Measurements from ENCODE around the gene NOP14.

The NOP14 gene

DNA sequence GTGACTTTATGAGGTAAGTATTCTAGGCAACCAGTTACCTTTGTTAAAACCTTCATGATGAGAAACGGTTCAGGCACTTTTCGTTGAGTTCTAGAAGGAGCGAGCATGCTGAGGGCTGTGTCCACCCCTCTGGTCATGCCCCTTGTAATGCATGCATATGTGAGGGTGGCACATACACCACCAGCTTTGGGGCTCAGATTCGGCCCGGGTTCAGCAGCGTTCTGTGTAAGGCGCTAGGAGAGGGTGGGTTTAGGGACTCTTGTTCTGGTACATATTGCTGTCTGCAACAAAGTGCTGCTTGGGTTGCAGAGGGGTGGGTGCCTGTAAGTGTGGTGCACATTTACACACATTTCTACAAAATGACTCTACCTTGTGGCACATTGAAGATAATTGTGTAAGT lies 54.5 kb downstream of the NOP14 start:
- DNase-seq, result no peak

DNA sequence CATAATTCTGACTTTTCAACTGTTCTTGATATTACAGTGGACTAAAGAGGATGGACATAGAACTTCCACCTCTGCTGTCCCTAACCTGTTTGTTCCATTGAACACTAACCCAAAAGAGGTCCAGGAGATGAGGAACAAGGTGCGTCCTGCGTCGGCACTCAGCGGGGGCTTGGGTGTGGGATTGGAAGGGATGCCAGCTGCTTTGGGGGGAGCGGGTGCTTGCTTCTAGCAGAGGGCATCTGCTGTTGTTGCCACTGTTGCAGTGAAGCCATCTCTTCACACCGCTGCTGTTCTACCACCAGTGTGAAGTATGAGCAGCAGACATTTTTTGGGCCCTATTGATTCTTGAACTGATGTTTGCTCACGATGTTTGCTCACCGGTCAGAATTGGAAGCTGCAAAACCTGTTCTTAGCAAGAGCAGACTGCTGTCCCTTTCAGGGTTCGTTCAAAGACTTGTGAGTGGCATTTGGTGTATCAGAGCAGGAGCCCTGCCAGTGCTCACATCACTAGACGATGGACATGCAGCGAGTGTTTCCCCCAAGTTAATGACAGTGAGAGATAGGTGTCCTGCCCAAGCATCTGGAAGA lies 55.4 kb downstream of the NOP14 start:
- no peak for DNase-seq

DNA sequence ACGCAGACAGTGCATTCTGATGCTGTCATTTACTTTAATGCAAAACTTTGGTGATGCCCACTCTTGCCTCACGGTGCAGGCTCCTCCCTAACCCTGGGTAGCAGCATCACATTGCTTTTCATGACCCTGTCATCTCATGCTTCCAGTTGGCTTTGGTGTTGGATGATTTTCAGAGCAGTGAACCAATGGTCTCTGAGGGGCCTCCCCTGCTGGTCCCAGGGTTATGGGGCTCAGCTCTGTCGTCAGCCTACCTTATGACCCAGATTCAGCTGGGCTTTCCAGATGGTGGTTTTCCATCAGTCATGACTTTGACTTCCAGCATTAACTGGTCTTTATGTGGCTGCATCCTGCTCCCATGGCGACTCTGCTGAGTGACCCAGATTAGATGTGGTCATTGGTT lies 56.0 kb downstream of the NOP14 start:
- DNase-seq, result no peak

DNA sequence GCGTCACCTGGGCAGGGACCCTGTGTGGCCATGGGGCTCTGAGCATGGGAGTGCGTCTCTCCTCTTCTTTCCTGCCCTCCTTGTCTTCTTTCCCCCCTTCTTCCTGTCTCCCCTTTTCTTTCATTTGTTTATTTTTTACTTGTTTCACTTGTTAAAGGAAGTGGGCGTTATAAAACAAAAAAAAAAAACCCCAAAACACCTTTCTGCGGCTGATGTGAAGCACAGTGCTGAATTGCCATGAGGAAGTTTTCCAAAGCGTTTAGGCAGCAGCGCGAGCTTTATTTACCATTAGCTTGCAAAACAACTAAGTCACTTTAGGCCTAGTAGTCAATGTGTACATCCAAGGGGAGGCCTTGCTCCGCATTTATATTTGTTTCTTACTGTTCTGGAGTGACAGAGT lies 57.0 kb downstream of the NOP14 start:
- no peak for DNase-seq

DNA sequence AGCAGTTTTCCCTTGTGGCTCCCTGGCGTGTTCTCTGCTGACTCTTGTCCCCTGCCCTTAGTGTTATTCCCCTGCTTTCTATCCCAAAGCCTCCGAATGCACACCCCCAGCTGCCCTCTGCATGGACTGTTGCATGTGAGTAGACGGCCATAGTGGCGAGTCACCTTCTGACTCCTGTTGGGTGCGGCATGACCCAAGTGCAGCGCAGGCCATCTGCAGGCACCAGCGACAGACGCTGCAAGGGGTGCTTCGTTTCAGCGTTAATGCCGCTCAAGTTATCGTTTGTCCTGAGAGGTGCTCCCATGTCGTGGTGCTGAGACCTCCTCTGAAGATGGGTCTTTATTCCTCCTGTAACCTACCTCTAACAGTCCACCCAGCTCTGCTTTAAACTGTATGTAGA lies 57.7 kb downstream of the NOP14 start:
- no peak for DNase-seq

DNA sequence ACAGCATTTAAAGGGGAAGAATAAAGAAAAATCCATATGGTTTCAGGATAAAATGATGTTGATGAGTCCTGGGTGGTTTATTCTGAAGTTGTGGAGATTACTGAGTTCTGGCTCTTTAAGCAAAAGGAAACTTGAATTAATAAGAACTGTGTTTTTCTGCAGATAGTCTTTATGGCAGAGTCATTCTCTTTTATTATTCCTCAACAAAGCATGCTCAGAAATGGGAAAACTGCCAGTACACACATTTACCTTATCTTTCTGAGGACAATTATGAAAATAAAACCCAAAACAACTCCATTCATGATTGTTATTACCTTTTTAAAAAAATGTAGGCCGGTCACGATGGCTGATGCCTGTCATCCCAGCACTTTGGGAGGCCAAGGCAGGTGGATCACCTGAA lies 61.1 kb downstream of the NOP14 start:
- peak; percentile 36 for DNase-seq

DNA sequence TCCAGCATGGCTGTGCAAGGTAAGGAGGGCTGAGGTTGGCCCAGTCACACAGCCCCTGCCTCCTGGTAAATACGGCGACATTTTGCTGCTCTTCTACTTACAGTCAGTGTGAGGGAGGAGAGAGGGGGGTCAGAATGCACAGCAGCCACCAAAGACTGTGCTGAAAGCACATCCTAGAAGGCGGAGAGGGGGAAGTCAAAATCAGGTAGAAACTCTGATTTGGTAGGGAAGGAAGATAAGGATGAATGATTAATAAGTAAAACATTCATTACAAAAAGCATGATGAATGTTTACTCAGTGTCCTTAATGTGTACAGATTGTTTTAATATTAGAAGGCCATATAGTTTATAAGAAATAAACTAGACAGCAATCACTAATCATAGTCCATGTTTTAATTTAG lies 62.0 kb downstream of the NOP14 start:
- DNase-seq, result no peak

DNA sequence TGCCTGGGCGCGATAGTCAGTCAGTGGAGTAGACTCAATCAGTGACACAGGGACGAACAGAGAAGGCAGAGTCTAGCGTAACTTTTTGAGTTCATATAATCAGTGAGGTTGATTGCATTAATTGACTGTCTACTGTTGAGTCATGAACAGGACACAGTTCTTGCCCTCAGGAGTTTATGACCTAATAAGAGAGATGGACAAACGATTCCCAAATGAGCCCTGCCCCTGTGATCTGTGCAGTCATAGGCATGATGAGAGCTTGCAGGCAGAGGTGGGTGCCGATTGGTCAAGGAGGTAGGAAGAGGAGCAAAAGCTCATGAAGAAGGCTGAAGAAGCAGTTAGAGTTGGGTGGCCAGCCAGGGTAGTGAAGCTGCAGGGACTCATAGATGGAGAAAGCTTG lies 62.5 kb downstream of the NOP14 start:
- DNase-seq, result no peak

DNA sequence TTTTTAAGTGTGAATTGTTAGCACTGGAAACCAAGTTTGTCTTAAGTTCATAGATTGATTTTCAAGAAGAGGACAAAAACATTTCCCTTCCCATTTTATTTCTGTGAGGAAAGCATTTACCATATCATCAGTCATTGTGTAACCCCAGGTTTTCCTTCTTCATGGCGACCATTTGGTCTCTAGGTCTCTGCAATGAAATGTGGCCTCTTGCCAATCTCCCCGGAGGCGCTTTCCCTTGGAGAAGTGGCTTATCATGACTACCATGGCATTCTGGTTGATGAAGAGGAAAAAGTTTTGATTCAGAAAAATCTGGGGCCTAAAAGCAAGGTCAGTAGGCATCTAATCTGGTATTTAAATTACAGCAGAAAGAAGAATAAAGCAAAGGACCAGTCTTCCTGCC lies 65.2 kb downstream of the NOP14 start:
- DNase-seq, result no peak

DNA sequence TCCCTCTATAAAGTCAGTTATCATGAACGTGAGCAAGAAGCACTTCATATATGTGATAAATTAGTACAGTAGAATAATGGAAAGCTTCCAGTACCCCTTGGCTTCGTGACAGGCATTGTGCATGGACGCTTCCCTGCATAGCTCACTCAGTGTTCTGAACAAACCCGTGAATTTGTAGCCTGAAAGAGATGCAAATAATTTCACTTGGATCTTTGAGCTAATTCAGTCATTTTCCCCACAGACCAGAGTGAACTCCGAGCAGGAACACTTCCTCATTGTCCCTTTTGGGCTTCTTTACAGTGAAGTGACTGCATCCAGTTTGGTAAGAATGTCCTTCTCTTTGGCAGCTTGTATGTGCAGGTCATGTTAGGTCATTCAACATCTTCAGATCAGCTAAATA lies 69.4 kb downstream of the NOP14 start:
- DNase-seq, result no peak

DNA sequence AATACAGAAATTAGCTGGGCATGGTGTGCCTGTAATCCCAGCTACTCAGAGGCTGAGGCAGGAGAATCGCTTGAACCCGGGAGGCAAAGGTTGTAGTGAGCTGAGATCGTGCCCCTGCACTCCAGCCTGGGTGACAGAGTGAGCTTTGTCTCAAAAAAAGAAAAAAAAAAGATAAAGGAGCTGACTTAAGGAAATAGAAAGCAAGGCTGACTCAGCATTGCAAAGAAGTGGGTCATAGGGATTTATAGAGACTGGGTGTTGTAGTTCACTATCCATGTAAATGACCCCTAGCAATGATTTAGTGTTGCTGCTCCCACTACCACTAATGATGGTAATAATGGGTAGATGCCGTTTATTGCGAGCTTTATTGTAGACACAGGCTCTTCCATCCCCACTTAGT lies 71.9 kb downstream of the NOP14 start:
- DNase-seq, result no peak

DNA sequence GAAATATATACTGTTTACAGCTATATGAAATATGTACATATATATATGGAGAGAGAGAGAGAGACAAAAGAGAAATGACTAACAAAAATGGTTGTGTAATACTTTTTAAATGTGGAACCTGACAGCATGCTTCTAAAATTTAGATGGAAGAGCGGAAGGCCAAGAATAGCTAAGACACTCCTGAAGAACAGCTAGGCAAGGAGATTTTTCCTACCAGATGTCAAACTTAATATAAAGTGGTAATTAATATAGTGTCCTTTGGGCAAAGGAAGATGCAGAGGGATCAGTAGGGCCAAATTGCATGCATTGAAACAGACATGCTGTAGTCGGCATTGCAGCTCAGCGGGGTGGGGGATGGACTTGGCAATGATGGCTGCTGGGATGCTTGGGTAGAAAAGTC lies 74.3 kb downstream of the NOP14 start:
- DNase-seq, result no peak
